NCI-H510A (cell line): ENCODE data around the gene UBC.

Source experiments
- DNase-seq: peaks from one replicate; lab custom pipeline; 2025; lab: John Stamatoyannopoulos, UW

Gene UBC

GRCh38 chr12:124914392-124915238, at the start of gene UBC:
TSS of gene UBC (minus strand) at chr12:124914650. CDS start at chr12:124913771, 879 bp downstream.
- no peak for DNase-seq

- DNase-seq, result no peak
Observed at GRCh38 chr12:124963211-124963610, 48.8 kb upstream of the UBC start.

- DNase-seq, result no peak
Observed at GRCh38 chr12:124961055-124961454, 46.6 kb upstream of the UBC start.

- no peak for DNase-seq
Observed at GRCh38 chr12:124956571-124956970, 42.1 kb upstream of the UBC start.

- no peak for DNase-seq
Observed at GRCh38 chr12:124954771-124955170, 40.3 kb upstream of the UBC start.

- no peak for DNase-seq
Observed at GRCh38 chr12:124953689-124954405, 39.4 kb upstream of the UBC start.

GRCh38 chr12:124952801-124953200, 38.4 kb upstream of the UBC start:
- DNase-seq, result no peak

- DNase-seq, result no peak
Observed at GRCh38 chr12:124952295-124952694, 37.8 kb upstream of the UBC start.

GRCh38 chr12:124949779-124950728, 35.6 kb upstream of the UBC start:
- no peak for DNase-seq

GRCh38 chr12:124949066-124949465, 34.6 kb upstream of the UBC start:
- no peak for DNase-seq

GRCh38 chr12:124947561-124948398, 33.3 kb upstream of the UBC start:
- DNase-seq, result no peak

GRCh38 chr12:124947013-124947412, 32.6 kb upstream of the UBC start:
- DNase-seq, result no peak

- DNase-seq, result no peak
Observed at GRCh38 chr12:124946447-124946793, 32.0 kb upstream of the UBC start.

- DNase-seq, result no peak
Observed at GRCh38 chr12:124941170-124941527, 26.7 kb upstream of the UBC start.

- no peak for DNase-seq
Observed at GRCh38 chr12:124940393-124941169, 26.1 kb upstream of the UBC start.

GRCh38 chr12:124940143-124940392, 25.6 kb upstream of the UBC start:
- no peak for DNase-seq

GRCh38 chr12:124939421-124940142, 25.1 kb upstream of the UBC start:
- DNase-seq, result no peak

- DNase-seq, result no peak
Observed at GRCh38 chr12:124939079-124939420, 24.6 kb upstream of the UBC start.

- DNase-seq, result no peak
Observed at GRCh38 chr12:124938587-124938986, 24.1 kb upstream of the UBC start.

- DNase-seq, result no peak
Observed at GRCh38 chr12:124938108-124938507, 23.7 kb upstream of the UBC start.
